Stomach (tissue), 9 donors: Measurements from ENCODE around the gene SORCS2. TPM values are rescaled to one million over a fixed set of nuclear protein-coding genes. Genes with fewer than 3 reads are reported as not detected.
A peak's percentile ranks its signal among the peaks of the same experiment; 100 is the strongest.

Experiments used
- DNase-seq, 2 donors: peaks; one replicate each; pipeline versions ENCODE4 v3.0.0 to v3.0.0-alpha.2; 2013 to 2019
- H3K27ac ChIP-seq, 5 donors: fragments of 200-600 bp in 4 of 5; sonication (generic) in 4 of 5; one replicate each; pipeline ENCODE4 v1.5.1; 2013 to 2019; ENCODE audit warnings: mild to moderate bottlenecking in 1 of 5, moderate library complexity in 1 of 5
- H3K27me3 ChIP-seq, 3 donors: fragments of 200-600 bp; sonication (generic); one replicate each; pipeline ENCODE4 v1.5.1; 2017 to 2019; ENCODE audit warnings: mixed run types in 1 of 3
- H3K36me3 ChIP-seq, 4 donors: fragments of 200-600 bp; sonication (generic); 1 replicate in 3 of 4; 2 replicates in 1 of 4; pipeline ENCODE4 v1.5.1; 2016 to 2019
- H3K4me1 ChIP-seq, 4 donors: fragments of 200-600 bp; sonication (generic); one replicate each; pipeline ENCODE4 v1.5.1; 2016 to 2019
- H3K4me3 ChIP-seq, 4 donors: fragments of 200-600 bp; sonication (generic) in 3 of 4; one replicate each; pipeline ENCODE4 v1.5.1; 2016 to 2019; ENCODE audit warnings: mild to moderate bottlenecking in 1 of 4
- H3K9me3 ChIP-seq, 4 donors: fragments of 200-600 bp; sonication (generic); one replicate each; pipeline ENCODE4 v1.5.1; 2016 to 2019
- CTCF ChIP-seq, 7 experiments: fragments of 450-650 bp in 4 of 7; fragments of 200-600 bp in 3 of 7; sonication (generic) in 3 of 7; IDR thresholded peaks; one replicate each; pipeline ENCODE4 v1.5.1; 2016 to 2019; ENCODE audit warnings: antibody characterized with exemption in 7 of 7, control low read depth in 2 of 7, mild to moderate bottlenecking in 1 of 7
- EP300 ChIP-seq: sonication (generic); formaldehyde crosslinking; IDR thresholded peaks from one replicate; pipeline ENCODE4 v1.6.1; 2017; ENCODE audit warnings: antibody characterized with exemption
- POLR2A ChIP-seq, 4 donors: fragments of 450-650 bp; IDR thresholded peaks; one replicate each; pipeline ENCODE4 v1.6.1; 2016; ENCODE audit warnings: antibody characterized with exemption in 4 of 4, control low read depth in 2 of 4, mild to moderate bottlenecking in 1 of 4, moderate library complexity in 1 of 4
- POLR2AphosphoS5 ChIP-seq, 3 donors: sonication (generic); formaldehyde crosslinking; IDR thresholded peaks; one replicate each; pipeline ENCODE4 v1.6.1; 2016; ENCODE audit warnings: antibody characterized with exemption in 3 of 3
- WGBS, 5 donors: extraction: QIAGEN DNeasy Blood & Tissue Kit in 3 of 5; methylation state at CpG; one replicate each; pipeline versions ENCODE4 v1.1.5 to v1.1.7; 2013 to 2018; 5-methylcytosine and 5-hydroxymethylcytosine counted together
- intact Hi-C: fragments of 100-400 bp; cut with DNase I; formaldehyde crosslinking; loops from one replicate; pipeline ENCODE4 v1.15.1; 2023; ENCODE audit warnings: low total_unique reads
- polyA plus RNA-seq, 3 donors: library from polyadenylated mRNA; stranded (reverse); fragments of 200-250 nt; gene quantifications; one replicate each; pipeline ENCODE4 v1.2.3, GENCODE V29; 2013
- total RNA-seq, 5 donors: library from RNA; depleted of rRNA; stranded (reverse); fragments of >200 nt; gene quantifications; one replicate each; pipeline versions ENCODE4 v1.1.0 to v1.2.3, GENCODE V29; 2014 to 2016
- donor health status: healthy with polysubstance abuse.
- donor health status: Bipolar disorder and iron deficiency.
- donor health status: healthy.

SORCS2 gene
- total and polyA plus RNA-seq, 8 donors = under 0.01 to 13.0 (median 0.50) TPM; not detected in 1

GRCh38 chr4:7255996-7256395 is 63.7 kb downstream of the SORCS2 start:
- DNase-seq = no peak
- H3K4me1 ChIP-seq = peaks cover 0 to 23% (median 5%) of the 10 kb centered on the region in 4 donors
- peaks cover 0 to 9% (median 5%) of the 10 kb centered on the region in 3 donors for H3K27me3 ChIP-seq
- WGBS, 5 donors = 66 to 79% (median 73%) methylated on average over 5 to 6 of the region's 6 CpGs
- H3K36me3 ChIP-seq = no peaks in the 10 kb centered on the region
- no peak overlapping the region for H3K27ac ChIP-seq
- intact Hi-C loops = no loop called here
- H3K9me3 ChIP-seq = no peaks in the 10 kb centered on the region
- TF ChIP-seq EP300 (no peak), POLR2AphosphoS5 (IDR thresholded peaks at IDR 0.05) (no peak), CTCF (IDR thresholded peaks at IDR 0.05) (no peak), POLR2A (IDR thresholded peaks at IDR 0.05) (no peak)
- no peak overlapping the region for H3K4me3 ChIP-seq

- intact Hi-C loops = no loop called here
- Histone ChIP-seq H3K9me3 (no peaks in the 10 kb centered on the region), H3K27me3 (peaks cover 0 to 9% (median 5%) of the 10 kb centered on the region in 3 donors), H3K4me1 (peaks cover 0 to 15% (median 5%) of the 10 kb centered on the region in 4 donors), H3K36me3 (no peaks in the 10 kb centered on the region), H3K4me3 (no peak overlapping the region), H3K27ac (no peak overlapping the region)
- DNase-seq = peak in 1 of 2 donors; percentile 47
- 63 to 74% (median 66%) methylated on average over 17 of the region's 17 CpGs for WGBS, 5 donors
- TF ChIP-seq POLR2A (IDR thresholded peaks at IDR 0.05) = no peak
Observed at GRCh38 chr4:7256984-7257810, 64.9 kb downstream of the SORCS2 start.

- no peak for DNase-seq
- H3K9me3 ChIP-seq = no peaks in the 10 kb centered on the region
- 79 to 90% (median 87%) methylated on average over 7 of the region's 7 CpGs for WGBS, 5 donors
Observed at GRCh38 chr4:7259039-7259438, 66.7 kb downstream of the SORCS2 start.

GRCh38 chr4:7260569-7260968 is 68.2 kb downstream of the SORCS2 start:
- TF ChIP-seq POLR2A (IDR thresholded peaks at IDR 0.05) = no peak
- no peak for TF ChIP-seq POLR2AphosphoS5 (IDR thresholded peaks at IDR 0.05)
- no peak for TF ChIP-seq CTCF (IDR thresholded peaks at IDR 0.05)
- TF ChIP-seq EP300 = no peak
- Histone ChIP-seq H3K4me1 (peaks cover 0 to 15% (median 5%) of the 10 kb centered on the region in 4 donors), H3K4me3 (no peak overlapping the region), H3K36me3 (no peaks in the 10 kb centered on the region), H3K27me3 (peaks cover 0 to 14% (median 5%) of the 10 kb centered on the region in 3 donors), H3K9me3 (no peaks in the 10 kb centered on the region), H3K27ac (no peak overlapping the region)
- intact Hi-C loops = no loop called here
- DNase-seq = no peak
- WGBS, 5 donors = 85 to 95% (median 91%) methylated on average over 7 of the region's 7 CpGs

More at GRCh38 chr4:7259039-7259438, 66.7 kb downstream of the SORCS2 start:
- Histone ChIP-seq H3K36me3 (no peaks in the 10 kb centered on the region), H3K4me3 (no peak overlapping the region), H3K27me3 (peaks cover 0 to 14% (median 5%) of the 10 kb centered on the region in 3 donors), H3K4me1 (peaks cover 0 to 15% (median 5%) of the 10 kb centered on the region in 4 donors), H3K27ac (no peak overlapping the region)
- TF ChIP-seq POLR2A (IDR thresholded peaks at IDR 0.05) (no peak), EP300 (no peak)
- intact Hi-C loops = no loop called here

- Histone ChIP-seq H3K27ac (no peak overlapping the region), H3K4me1 (peaks cover 0 to 15% (median 5%) of the 10 kb centered on the region in 4 donors), H3K36me3 (no peaks in the 10 kb centered on the region), H3K4me3 (no peak overlapping the region), H3K27me3 (peaks cover 0 to 14% (median 5%) of the 10 kb centered on the region in 3 donors), H3K9me3 (no peaks in the 10 kb centered on the region)
- TF ChIP-seq POLR2AphosphoS5 (IDR thresholded peaks at IDR 0.05) = no peak
- TF ChIP-seq CTCF (IDR thresholded peaks at IDR 0.05) = no peak
- TF ChIP-seq EP300 = no peak
- no peak for TF ChIP-seq POLR2A (IDR thresholded peaks at IDR 0.05)
- peak in 1 of 2 donors; percentile 27 for DNase-seq
- 43 to 58% (median 50%) methylated on average over 8 of the region's 8 CpGs for WGBS, 5 donors
- intact Hi-C loops = no loop called here
Observed at GRCh38 chr4:7261087-7261486, 68.7 kb downstream of the SORCS2 start.
